Panc1 (cell line): ENCODE data around the gene TMEM175. TPM values are rescaled to one million over a fixed set of nuclear protein-coding genes. Genes with fewer than 3 reads are reported as not detected.

Experiments
- ATAC-seq: fragments of 200-7000 bp; cut with Tn5 transposase; 2 replicates; pipeline ENCODE4 v1.9.1; 2020; ENCODE audit warnings: mild to moderate bottlenecking, moderate library complexity
- BruUV-seq: library from RNA; stranded (reverse); fragments of 400-500 nt; replicated peaks from 2 replicates; lab custom pipeline; 2021; lab: Mats Ljungman, UMichigan
- CTCF ChIA-PET: fragments of 300-600 bp; sonication (Branson Sonifier 250); formaldehyde crosslinking; loops from one replicate; lab custom pipeline; 2022; ENCODE audit warnings: antibody characterized with exemption; lab: Charles Lee
- POLR2A ChIA-PET: fragments of 300-600 bp; sonication (Branson Sonifier 250); formaldehyde crosslinking; loops from one replicate; lab custom pipeline; 2022; ENCODE audit warnings: antibody characterized with exemption; lab: Charles Lee
- DNase-seq: peaks from one replicate; pipeline ENCODE4 v3.0.0-alpha.2; 2010; ENCODE audit warnings: low read depth, low spot score
- H3K27ac ChIP-seq: 2 replicates; pipeline ENCODE4 v1.5.1; 2011; ENCODE audit warnings: mild to moderate bottlenecking, low read length, inconsistent platforms
- H3K27me3 ChIP-seq: fragments of 200-500 bp; sonication (Bioruptor generic); 2 replicates; pipeline ENCODE4 v1.6.0; 2014; ENCODE audit warnings: low read length, inconsistent platforms; ENCODE audit not compliant: control insufficient read depth, insufficient read depth
- H3K36me3 ChIP-seq: fragments of 200-500 bp; sonication (Bioruptor generic); 2 replicates; pipeline ENCODE4 v1.5.1; 2014; ENCODE audit warnings: inconsistent platforms, mild to moderate bottlenecking, low read length, moderate library complexity; ENCODE audit not compliant: control insufficient read depth, insufficient read depth
- H3K4me1 ChIP-seq: 2 replicates; pipeline ENCODE4 v1.5.1; 2011; ENCODE audit warnings: inconsistent platforms, mild to moderate bottlenecking, low read length, moderate library complexity; ENCODE audit not compliant: control insufficient read depth, insufficient read depth
- H3K4me3 ChIP-seq, 2 experiments: 2 replicates each; pipeline ENCODE4 v1.5.1; 2011 to 2012; ENCODE audit warnings: low read depth in 2 of 2, low read length in 2 of 2, mild to moderate bottlenecking in 2 of 2, inconsistent platforms in 1 of 2, moderate library complexity in 1 of 2
- H3K9me3 ChIP-seq: fragments of 200-500 bp; sonication (Bioruptor generic); 2 replicates; pipeline ENCODE4 v1.5.1; 2014; ENCODE audit warnings: low read depth, mild to moderate bottlenecking, inconsistent platforms, low read length, moderate library complexity; ENCODE audit not compliant: control insufficient read depth, insufficient read depth
- POLR2AphosphoS5 ChIP-seq: IDR thresholded peaks from 2 replicates; pipeline ENCODE4 v1.6.1; 2012; ENCODE audit warnings: mild to moderate bottlenecking, low read depth, low read length, moderate library complexity
- SIN3A ChIP-seq: IDR thresholded peaks from 2 replicates; pipeline ENCODE4 v1.6.1; 2012; ENCODE audit warnings: low read depth, mild to moderate bottlenecking, low read length, moderate library complexity, borderline replicate concordance; ENCODE audit not compliant: insufficient read depth
- TCF7L2 ChIP-seq: IDR thresholded peaks from 2 replicates; pipeline ENCODE4 v1.6.1; 2011; ENCODE audit warnings: mild to moderate bottlenecking, low read depth, low read length, inconsistent platforms
- in situ Hi-C: cut with HindIII; loops from 2 replicates; pipeline ENCODE4 v1.10.0; 2016; ENCODE audit warnings: low sequenced_read_pairs, low pct_unique_long_range_greater_than_20kb
- intact Hi-C: fragments of 100-400 bp; cut with micrococcal nuclease; formaldehyde crosslinking; loops from one replicate; pipeline ENCODE4 v1.10.0; 2022; ENCODE audit not compliant: unreplicated experiment
- total RNA-seq: library from RNA; stranded (reverse); gene quantifications from one replicate; pipeline ENCODE4 v1.2.1, GENCODE V29; 2021; ENCODE audit not compliant: unreplicated experiment
- TF ChIP-seq, protein P1 (sequence below), 2 experiments: IDR thresholded peaks; 2 replicates each; pipeline ENCODE4 v1.6.1; 2011 to 2012; ENCODE audit warnings: low read depth in 2 of 2, control low read depth in 1 of 2, low read length in 1 of 2, mild to moderate bottlenecking in 1 of 2, moderate library complexity in 1 of 2; ENCODE audit not compliant: insufficient read depth in 1 of 2
- TF ChIP-seq, protein P2 (sequence below): fragments of 450-650 bp; IDR thresholded peaks from 2 replicates; pipeline ENCODE4 v1.5.1; 2017; ENCODE audit warnings: mild to moderate bottlenecking

Gene TMEM175
- total RNA-seq, 1 experiment from 2014 or later = 21.8 TPM

GRCh38 chr4:945274-946102 lies 13.2 kb downstream of the TMEM175 start:
- H3K9me3 ChIP-seq = no peaks in the 10 kb centered on the region
- intact Hi-C loops (no loop called here), in situ Hi-C loops (no loop called here)
- H3K36me3 ChIP-seq = no peaks in the 10 kb centered on the region
- ATAC-seq (no peak), DNase-seq (no peak)
- TF ChIP-seq TCF7L2 (no peak), POLR2AphosphoS5 (no peak), SIN3A (no peak)
- TF ChIP-seq, protein P1, sequence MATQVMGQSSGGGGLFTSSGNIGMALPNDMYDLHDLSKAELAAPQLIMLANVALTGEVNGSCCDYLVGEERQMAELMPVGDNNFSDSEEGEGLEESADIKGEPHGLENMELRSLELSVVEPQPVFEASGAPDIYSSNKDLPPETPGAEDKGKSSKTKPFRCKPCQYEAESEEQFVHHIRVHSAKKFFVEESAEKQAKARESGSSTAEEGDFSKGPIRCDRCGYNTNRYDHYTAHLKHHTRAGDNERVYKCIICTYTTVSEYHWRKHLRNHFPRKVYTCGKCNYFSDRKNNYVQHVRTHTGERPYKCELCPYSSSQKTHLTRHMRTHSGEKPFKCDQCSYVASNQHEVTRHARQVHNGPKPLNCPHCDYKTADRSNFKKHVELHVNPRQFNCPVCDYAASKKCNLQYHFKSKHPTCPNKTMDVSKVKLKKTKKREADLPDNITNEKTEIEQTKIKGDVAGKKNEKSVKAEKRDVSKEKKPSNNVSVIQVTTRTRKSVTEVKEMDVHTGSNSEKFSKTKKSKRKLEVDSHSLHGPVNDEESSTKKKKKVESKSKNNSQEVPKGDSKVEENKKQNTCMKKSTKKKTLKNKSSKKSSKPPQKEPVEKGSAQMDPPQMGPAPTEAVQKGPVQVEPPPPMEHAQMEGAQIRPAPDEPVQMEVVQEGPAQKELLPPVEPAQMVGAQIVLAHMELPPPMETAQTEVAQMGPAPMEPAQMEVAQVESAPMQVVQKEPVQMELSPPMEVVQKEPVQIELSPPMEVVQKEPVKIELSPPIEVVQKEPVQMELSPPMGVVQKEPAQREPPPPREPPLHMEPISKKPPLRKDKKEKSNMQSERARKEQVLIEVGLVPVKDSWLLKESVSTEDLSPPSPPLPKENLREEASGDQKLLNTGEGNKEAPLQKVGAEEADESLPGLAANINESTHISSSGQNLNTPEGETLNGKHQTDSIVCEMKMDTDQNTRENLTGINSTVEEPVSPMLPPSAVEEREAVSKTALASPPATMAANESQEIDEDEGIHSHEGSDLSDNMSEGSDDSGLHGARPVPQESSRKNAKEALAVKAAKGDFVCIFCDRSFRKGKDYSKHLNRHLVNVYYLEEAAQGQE (IDR thresholded peaks at IDR 0.05; ENCODE audit: insufficient read depth in 1 of 2, low read depth in 2 of 2, low read length in 1 of 2) = no peak
- TF ChIP-seq, protein P2, sequence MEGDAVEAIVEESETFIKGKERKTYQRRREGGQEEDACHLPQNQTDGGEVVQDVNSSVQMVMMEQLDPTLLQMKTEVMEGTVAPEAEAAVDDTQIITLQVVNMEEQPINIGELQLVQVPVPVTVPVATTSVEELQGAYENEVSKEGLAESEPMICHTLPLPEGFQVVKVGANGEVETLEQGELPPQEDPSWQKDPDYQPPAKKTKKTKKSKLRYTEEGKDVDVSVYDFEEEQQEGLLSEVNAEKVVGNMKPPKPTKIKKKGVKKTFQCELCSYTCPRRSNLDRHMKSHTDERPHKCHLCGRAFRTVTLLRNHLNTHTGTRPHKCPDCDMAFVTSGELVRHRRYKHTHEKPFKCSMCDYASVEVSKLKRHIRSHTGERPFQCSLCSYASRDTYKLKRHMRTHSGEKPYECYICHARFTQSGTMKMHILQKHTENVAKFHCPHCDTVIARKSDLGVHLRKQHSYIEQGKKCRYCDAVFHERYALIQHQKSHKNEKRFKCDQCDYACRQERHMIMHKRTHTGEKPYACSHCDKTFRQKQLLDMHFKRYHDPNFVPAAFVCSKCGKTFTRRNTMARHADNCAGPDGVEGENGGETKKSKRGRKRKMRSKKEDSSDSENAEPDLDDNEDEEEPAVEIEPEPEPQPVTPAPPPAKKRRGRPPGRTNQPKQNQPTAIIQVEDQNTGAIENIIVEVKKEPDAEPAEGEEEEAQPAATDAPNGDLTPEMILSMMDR = no peak
- BruUV-seq = no TSS peak
- H3K27ac ChIP-seq = no peak overlapping the region
- H3K4me1 ChIP-seq = no peaks in the 10 kb centered on the region
- CTCF ChIA-PET = no interaction called here
- no peak overlapping the region for H3K4me3 ChIP-seq
- no peaks in the 10 kb centered on the region for H3K27me3 ChIP-seq
- POLR2A ChIA-PET = interaction anchor here (0.6 kb wide), 1 partner anchor 12 kb away, joined by 5 read pairs; no protein-coding TSS in a partner anchor

DNA sequence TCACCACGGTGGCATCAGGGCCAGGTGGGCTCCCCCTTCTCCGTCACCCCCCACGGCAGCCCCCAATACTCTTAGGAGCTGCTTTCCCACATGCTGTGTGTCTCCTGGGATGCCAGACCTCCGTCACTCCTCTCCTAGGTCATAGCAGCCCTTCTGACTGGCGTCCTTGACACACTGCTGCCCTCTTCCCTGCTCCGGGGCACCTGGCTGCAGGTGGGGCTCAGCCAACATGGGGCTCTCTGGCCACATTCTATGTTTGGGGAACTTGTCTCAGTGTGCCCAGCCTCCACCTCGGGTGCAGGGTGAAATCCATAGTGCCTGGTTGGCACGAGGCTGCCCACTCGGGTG lies 13.8 kb downstream of the TMEM175 start:
- intact Hi-C loops = no loop called here
- ChIA-PET POLR2A (interaction anchor here (0.6 kb wide), 1 partner anchor 11 kb away, joined by 5 read pairs; no protein-coding TSS in a partner anchor), CTCF (no interaction called here)
- no peaks in the 10 kb centered on the region for H3K36me3 ChIP-seq
- H3K27me3 ChIP-seq = no peaks in the 10 kb centered on the region
- no peak overlapping the region for H3K27ac ChIP-seq
- TF ChIP-seq, protein P2 = no peak
- no TSS peak for BruUV-seq
- in situ Hi-C loops = no loop called here
- DNase-seq (no peak), ATAC-seq (no peak)
- H3K4me3 ChIP-seq = no peak overlapping the region
- no peaks in the 10 kb centered on the region for H3K4me1 ChIP-seq
- no peaks in the 10 kb centered on the region for H3K9me3 ChIP-seq
